SK-N-DZ (cell line): ENCODE results near the gene TOR4A.
A peak's percentile ranks its signal among the peaks of the same experiment; 100 is the strongest.

ENCODE experiments used
- DNase-seq: peaks from one replicate; pipeline ENCODE4 v3.0.0-alpha.2; 2015; ENCODE audit warnings: low spot score

Gene TOR4A

DNA sequence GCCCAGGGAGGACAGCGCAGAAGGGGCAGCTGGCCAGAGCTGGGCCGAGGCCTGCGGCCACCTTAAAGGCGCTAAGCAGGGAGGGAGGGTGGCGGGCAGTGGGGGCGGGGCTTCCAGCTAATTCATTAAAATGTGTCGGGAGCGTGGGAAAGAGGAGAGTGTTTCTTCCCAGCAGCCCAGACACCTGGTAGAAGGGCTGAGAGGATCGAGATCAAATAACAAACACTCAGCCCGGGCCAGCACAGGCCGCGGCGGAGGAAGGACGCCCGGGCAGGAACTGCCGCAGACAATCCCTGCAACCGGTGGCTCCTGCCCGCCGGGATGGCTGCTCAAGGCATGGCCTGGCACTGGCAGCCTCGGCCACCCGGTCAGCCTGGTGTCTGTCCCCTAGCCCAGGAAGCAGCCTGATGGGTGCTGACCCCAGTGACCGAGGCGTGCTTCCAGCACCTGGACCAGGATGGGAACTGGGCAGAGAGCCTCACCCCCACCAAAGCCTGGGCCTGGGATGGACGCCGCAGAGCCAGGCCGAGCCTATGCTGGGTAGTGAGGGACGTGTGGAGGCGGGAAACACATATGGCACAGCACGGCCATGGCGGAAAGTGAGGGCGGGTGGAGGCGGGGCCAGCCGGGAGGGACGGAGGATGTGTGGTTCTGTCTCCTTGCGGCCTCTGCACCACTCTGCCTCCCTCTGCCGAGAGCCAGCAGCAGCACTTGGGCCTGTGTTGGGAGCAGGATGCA is 27.7 kb downstream of the TOR4A start:
- peak; percentile 82 for DNase-seq

- no peak for DNase-seq
These were observed 28.2 kb downstream of the TOR4A start for GRCh38 chr9:137305798-137306065.

DNA sequence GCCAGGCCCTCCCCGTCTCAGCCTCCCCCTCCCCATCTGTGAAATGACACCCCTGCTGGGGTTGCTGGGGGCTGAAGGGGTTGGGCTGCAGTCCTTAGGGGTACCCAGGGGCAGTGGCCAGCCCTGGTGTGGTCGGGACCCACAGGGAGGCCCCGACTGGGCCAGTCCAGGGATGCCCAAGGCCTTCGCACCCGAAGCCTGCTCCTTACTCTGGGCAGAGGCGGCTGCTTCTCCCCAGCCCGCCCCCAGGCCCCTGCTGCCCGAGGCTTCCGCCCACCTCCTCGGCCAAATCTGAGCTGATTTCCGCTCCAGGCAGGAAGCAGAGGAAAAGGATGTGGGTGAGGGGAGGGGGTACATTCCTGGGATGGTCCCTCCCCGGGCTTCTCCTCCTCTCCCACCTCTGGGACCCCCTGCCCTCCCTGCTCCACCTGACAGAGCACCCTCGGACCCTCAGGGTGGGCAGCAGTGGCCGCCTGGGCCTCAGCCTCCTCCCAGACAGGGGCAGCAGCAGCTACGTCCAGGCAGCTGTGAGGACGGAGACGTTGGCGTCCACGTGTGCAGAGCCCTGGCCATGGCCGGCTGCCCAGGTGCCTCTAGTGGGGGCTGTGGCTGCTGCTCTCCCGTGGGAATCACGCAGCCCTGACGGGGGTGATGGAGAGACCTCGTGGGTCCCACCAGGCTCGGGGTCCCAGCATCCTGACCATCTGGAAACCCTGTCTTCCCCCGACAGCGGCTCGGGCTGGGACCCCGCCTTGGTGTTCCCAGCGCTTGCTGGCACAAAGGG is 28.7 kb downstream of the TOR4A start:
- DNase-seq: peak; percentile 69

- no peak for DNase-seq
These were observed 29.3 kb downstream of the TOR4A start for GRCh38 chr9:137306850-137307254.

DNA sequence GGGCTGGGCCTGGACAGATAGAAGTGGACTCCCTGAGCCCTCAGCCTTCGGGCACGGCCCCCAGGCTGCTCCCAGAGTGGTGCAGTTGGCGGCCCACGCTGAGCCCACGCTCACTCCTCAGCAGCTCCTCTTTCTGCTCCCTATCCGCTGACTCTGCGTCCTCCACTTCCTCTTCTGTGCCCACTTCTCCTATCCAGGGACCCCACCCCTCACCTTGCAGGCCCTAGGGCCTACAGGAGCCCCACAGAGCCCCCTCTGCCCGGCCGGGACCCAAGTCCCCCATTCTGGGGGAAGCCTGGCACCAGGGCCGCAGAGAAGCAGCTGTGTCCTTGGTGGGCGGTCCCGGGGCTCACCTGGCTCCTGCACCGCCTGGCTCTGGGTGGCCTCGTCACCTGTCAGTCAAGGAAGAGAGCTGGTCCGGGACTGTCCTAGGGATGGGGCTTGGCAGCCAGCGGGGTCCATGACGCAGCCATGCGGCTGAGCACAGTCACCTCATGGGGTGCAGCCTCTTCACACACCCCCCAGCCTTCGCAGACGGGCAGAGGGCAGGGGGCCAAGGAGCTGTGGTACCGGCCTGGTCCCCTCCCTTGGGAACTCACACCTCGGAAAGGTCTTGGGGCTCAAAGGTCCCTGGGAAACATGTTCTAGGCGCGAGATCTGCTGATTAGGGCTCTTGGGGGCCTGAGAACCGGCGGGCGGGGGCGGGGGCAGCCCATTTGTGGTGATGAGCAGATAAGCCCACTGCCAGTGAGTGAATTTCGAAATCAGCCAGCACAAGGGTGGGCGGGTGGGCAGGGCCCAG is 29.9 kb downstream of the TOR4A start:
- DNase-seq: peak; percentile 21

DNA sequence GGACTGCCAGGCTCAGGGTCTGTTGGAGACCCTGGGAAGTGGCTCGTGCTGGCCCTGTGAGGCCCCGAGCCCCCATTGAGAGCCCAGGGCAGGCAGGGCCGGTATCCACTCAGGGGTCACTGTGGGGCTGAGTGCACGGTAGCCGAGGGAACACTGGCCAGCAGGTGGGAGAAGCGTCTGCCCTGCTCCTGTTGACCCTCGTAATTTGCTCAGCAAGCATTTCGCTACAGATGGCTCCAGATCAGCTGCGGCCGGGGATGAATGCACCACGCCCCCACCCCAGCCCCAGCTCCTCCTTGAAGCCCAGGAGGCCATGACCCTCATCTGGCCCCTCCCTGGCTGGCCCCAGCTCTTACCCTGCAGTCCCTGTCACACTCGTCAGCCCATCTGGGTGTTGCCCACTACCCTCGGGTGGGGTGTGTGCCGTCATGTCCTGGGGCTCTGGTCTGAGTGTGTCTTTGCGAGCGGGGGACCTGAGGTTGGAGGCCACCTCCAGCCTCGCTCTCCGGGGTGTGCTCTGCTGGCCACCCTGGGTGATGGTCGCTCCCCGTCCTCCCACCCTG is 30.6 kb downstream of the TOR4A start:
- DNase-seq: peak; percentile 56

- DNase-seq: no peak
These were observed 32.1 kb downstream of the TOR4A start for GRCh38 chr9:137309368-137310188.

- DNase-seq: no peak
These were observed 32.9 kb downstream of the TOR4A start for GRCh38 chr9:137310189-137311052.

DNA sequence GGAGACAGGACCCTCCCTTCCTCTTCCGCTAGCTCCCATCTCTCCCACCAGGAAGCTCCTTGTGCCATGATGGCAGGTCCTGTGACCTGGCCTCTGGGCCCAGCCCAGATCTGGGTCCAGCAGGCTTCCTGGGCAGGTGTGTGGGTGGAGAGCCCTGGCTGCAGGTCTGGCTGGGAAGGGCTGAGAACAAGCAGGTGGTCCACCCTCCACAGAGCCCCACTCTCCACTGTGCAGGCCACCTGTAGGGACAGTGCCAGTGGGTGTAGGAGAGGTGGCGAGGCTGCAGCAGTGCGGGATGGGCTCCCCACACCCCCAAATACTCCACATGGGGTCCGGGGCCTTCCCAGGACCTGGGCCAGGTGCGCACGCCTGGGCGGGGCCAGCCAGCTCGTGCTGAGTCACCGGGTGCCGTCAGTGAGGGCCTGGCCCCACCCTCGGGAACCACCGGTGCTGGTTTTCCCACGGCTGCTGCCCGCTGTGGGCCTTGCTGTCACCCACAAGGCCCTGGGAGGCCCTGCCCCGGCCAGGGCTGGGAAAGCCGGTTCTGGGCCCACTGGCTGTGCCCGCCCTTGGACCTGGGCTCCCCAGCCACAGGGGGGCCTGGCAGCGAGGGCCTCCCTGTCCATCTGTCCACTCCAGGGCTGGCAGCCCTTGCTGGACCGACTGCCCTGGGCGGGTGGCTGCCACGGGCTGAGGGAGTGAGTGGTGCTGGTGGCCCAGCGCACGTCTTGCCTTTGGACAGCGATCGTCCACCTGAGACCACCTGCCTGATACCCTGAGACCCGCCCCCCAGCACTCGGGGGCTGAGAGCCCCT is 33.9 kb downstream of the TOR4A start:
- no peak for DNase-seq

- DNase-seq: peak; percentile 2
These were observed 34.7 kb downstream of the TOR4A start for GRCh38 chr9:137311986-137312851.

- no peak for DNase-seq
These were observed 35.4 kb downstream of the TOR4A start for GRCh38 chr9:137312852-137313325.

DNA sequence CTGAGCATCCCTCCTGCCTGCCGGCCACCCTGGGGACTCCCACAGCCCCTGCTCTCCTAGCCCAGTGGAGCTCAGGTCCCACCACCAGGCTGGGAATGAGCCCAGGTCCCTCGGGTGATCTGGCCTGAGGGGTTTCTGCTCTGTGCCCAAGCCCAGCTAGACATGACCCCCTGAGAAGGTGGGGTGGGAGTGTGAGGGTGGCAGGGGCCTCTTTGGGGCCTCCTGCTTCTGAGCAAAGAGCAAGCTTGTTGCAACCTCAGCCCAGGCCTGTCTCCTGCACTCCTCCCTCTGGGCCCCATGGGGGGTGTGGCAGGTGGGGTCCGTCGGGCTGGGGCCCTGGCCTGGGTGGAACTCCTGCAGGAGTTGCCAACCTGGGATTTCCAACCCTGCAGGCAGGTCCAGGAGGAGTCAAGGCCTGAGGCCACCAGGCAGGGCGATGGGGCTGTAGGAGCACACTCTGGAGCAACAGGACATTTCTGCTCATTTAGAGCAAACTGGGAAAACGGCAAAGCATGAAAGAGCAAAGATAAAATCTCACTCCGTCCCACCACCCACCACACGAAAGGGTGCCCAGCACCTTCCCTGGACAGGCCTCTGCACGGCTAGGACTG is 35.9 kb downstream of the TOR4A start:
- DNase-seq: no peak

DNA sequence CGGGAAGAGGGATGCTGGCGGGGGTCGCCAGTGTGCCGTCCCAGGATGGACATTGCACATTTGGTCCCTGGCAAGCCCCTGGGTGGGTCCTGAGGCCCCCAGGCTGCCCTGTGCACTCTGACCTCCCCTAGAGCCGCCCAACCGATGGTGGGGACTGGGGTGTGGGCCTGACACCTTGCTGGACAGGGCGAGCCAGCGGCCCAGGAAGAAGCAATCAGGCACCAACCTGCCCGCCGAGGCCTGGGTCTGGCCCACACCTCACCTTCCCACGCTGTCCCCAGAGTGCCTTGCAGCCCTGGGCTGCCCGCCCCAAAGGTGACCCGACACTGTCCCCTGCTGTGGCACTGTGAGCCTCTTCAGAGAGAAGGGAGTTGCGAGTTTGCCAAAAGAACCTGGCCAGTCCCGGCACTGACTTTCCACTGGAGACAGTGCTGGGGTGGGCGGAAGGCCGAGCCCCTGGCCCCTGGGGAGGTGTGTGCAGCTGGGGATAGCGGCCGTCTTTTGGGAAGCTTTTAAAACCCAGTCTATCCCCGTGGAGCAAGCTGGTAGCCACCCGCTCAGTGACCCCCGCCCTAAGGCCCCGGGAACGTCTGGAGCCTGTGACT is 36.5 kb downstream of the TOR4A start:
- no peak for DNase-seq

- peak; percentile 40 for DNase-seq
These were observed 37.3 kb downstream of the TOR4A start for GRCh38 chr9:137314561-137315560.

GRCh38 chr9:137315581-137316011 is 38.1 kb downstream of the TOR4A start:
- DNase-seq: peak; percentile 27
